ENCODE data around the gene ZNF860. TPM values are rescaled to one million over a fixed set of nuclear protein-coding genes. Genes with fewer than 3 reads are reported as not detected.
A peak's percentile ranks its signal among the peaks of the same experiment; 100 is the strongest.

Gene ZNF860
- total and polyA plus RNA-seq, 2 donors (not counting 1 experiment from before 2014, with no cell fraction given), result 16.2 to 41.4 TPM

- POLR2A ChIA-PET, result interaction anchor here (1.2 kb wide), 1 partner anchor 31 kb away, joined by 3 read pairs; no protein-coding TSS in a partner anchor
- H3K27ac ChIP-seq (ENCODE audit: low read length in 2 of 2), result peak overlapping the region in 1 of 2 donors; percentile 68
- H3K9me3 ChIP-seq (ENCODE audit: control extremely low read depth in 1 of 3, control insufficient read depth in 2 of 3, insufficient read depth in 1 of 3, low read length in 2 of 3), result no peaks in the 10 kb centered on the region
- TF ChIP-seq CTCF (IDR thresholded peaks at IDR 0.05) (no peak), EZH2 (IDR thresholded peaks at IDR 0.05; ENCODE audit: borderline replicate concordance, insufficient read depth, low read depth, low read length, poor library complexity, severe bottlenecking) (no peak)
- H3K27me3 Mint-ChIP-seq, result no peaks in the 10 kb centered on the region
- DNase-seq, result no peak
- H3K36me3 ChIP-seq (replicated peaks in 1 of 2; ENCODE audit: control extremely low read depth in 1 of 2, control insufficient read depth in 1 of 2, extremely low read depth in 1 of 2, insufficient read depth in 2 of 2, low read length in 1 of 2), result peaks cover 0 to 24% of the 10 kb centered on the region in 2 experiments
- WGBS (ENCODE audit: insufficient coverage), result 67% methylated on average over 1 of the region's 2 CpGs
- H3K4me3 Mint-ChIP-seq, result peak overlapping the region; percentile 99
- peak overlapping the region; percentile 54 for H3K9ac ChIP-seq (ENCODE audit: low read length)
- intact Hi-C loops (cut with micrococcal nuclease), result no loop called here
- H3K27ac Mint-ChIP-seq, result peak overlapping the region; percentile 77
- H4K20me1 ChIP-seq (ENCODE audit: control insufficient read depth, insufficient read depth, low read length, poor library complexity, severe bottlenecking), result no peaks in the 10 kb centered on the region
- CTCF ChIA-PET, result no interaction called here
- H3K4me3 ChIP-seq (ENCODE audit: control extremely low read depth in 1 of 5, extremely low read depth in 1 of 5, insufficient read depth in 1 of 5, low read depth in 2 of 5, low read length in 4 of 5), result peak overlapping the region in 1 of 5 experiments; percentile 78
- H3K79me2 ChIP-seq (ENCODE audit: control insufficient read depth, insufficient read depth, low read length), result peaks cover 100% of the 10 kb centered on the region
- no peak for ATAC-seq (ENCODE audit: low read depth)
- peak overlapping the region; percentile 81 for H3K4me2 ChIP-seq (replicated peaks; ENCODE audit: low read depth, low read length, poor library complexity, severe bottlenecking)
- H3K9me3 Mint-ChIP-seq (ENCODE audit: insufficient read depth), result no peaks in the 10 kb centered on the region
- H2AFZ ChIP-seq (ENCODE audit: insufficient read depth, low read depth, low read length, poor library complexity, severe bottlenecking), result no peak overlapping the region
- H3K4me1 Mint-ChIP-seq, result peaks cover 83% of the 10 kb centered on the region
- no peaks in the 10 kb centered on the region for H3K27me3 ChIP-seq (replicated peaks in 1 of 4; ENCODE audit: control extremely low read depth in 1 of 4, control insufficient read depth in 3 of 4, insufficient read depth in 4 of 4, low read length in 3 of 4)
- peaks cover 75 to 77% of the 10 kb centered on the region in 2 donors for H3K4me1 ChIP-seq (ENCODE audit: control insufficient read depth in 2 of 2, insufficient read depth in 2 of 2, low read length in 2 of 2)
Measured at GRCh38 chr3:31977736-31978135, 3.8 kb upstream of the ZNF860 start.

GRCh38 chr3:31978553-31978952, 3.0 kb upstream of the ZNF860 start:
- Histone ChIP-seq H3K27ac (ENCODE audit: low read length in 2 of 2) (peak overlapping the region in 1 of 2 donors; percentile 68), H3K4me1 (ENCODE audit: control insufficient read depth in 2 of 2, insufficient read depth in 2 of 2, low read length in 2 of 2) (peaks cover 75 to 77% of the 10 kb centered on the region in 2 donors), H3K79me2 (ENCODE audit: control insufficient read depth, insufficient read depth, low read length) (peaks cover 99% of the 10 kb centered on the region), H3K4me2 (replicated peaks; ENCODE audit: low read depth, low read length, poor library complexity, severe bottlenecking) (peak overlapping the region; percentile 81), H4K20me1 (ENCODE audit: control insufficient read depth, insufficient read depth, low read length, poor library complexity, severe bottlenecking) (no peaks in the 10 kb centered on the region), H3K9ac (ENCODE audit: low read length) (peak overlapping the region; percentile 54), H3K4me3 (ENCODE audit: control extremely low read depth in 1 of 5, extremely low read depth in 1 of 5, insufficient read depth in 1 of 5, low read depth in 2 of 5, low read length in 4 of 5) (peak overlapping the region in 4 of 5 experiments; percentile 78 to 95 (median 90)), H2AFZ (ENCODE audit: insufficient read depth, low read depth, low read length, poor library complexity, severe bottlenecking) (no peak overlapping the region), H3K36me3 (replicated peaks in 1 of 2; ENCODE audit: control extremely low read depth in 1 of 2, control insufficient read depth in 1 of 2, extremely low read depth in 1 of 2, insufficient read depth in 2 of 2, low read length in 1 of 2) (peaks cover 0 to 27% of the 10 kb centered on the region in 2 experiments), H3K27me3 (replicated peaks in 1 of 4; ENCODE audit: control extremely low read depth in 1 of 4, control insufficient read depth in 3 of 4, insufficient read depth in 4 of 4, low read length in 3 of 4) (no peaks in the 10 kb centered on the region), H3K9me3 (ENCODE audit: control extremely low read depth in 1 of 3, control insufficient read depth in 2 of 3, insufficient read depth in 1 of 3, low read length in 2 of 3) (no peaks in the 10 kb centered on the region)
- no CpG with 5 or more reads among the region's 4 CpGs for WGBS (ENCODE audit: insufficient coverage)
- intact Hi-C loops (cut with micrococcal nuclease), result no loop called here
- ChIA-PET CTCF (interaction anchor here (0.9 to 1.3 kb wide), 2 partner anchors 40 to 165 kb away, joined by 3 read pairs; no protein-coding TSS in a partner anchor), POLR2A (interaction anchor here (0.6 to 1.4 kb wide), 3 partner anchors 9 to 32 kb away, joined by 3 to 4 read pairs (median 3); no protein-coding TSS in a partner anchor)
- TF ChIP-seq EZH2 (IDR thresholded peaks at IDR 0.05; ENCODE audit: borderline replicate concordance, insufficient read depth, low read depth, low read length, poor library complexity, severe bottlenecking), result no peak
- TF ChIP-seq CTCF (IDR thresholded peaks at IDR 0.05), result no peak
- H3K4me1 Mint-ChIP-seq, result peaks cover 83% of the 10 kb centered on the region
- H3K27ac Mint-ChIP-seq, result peak overlapping the region; percentile 77
- no peak for ATAC-seq (ENCODE audit: low read depth)
- peak overlapping the region; percentile 99 for H3K4me3 Mint-ChIP-seq
- no peaks in the 10 kb centered on the region for H3K27me3 Mint-ChIP-seq
- H3K9me3 Mint-ChIP-seq (ENCODE audit: insufficient read depth), result no peaks in the 10 kb centered on the region
- DNase-seq, result no peak
